ENCODE data around the gene CELF2.
"Not testable (repeated sequence)": the region's sequence is repeated elsewhere in the genome, so short reads cannot be mapped to it uniquely, and the experiment has no call there.

The CELF2 gene

GRCh38 chr10:11098666-11099065 lies 81.0 kb downstream of the CELF2 start:
- no peak for DNase-seq

DNA sequence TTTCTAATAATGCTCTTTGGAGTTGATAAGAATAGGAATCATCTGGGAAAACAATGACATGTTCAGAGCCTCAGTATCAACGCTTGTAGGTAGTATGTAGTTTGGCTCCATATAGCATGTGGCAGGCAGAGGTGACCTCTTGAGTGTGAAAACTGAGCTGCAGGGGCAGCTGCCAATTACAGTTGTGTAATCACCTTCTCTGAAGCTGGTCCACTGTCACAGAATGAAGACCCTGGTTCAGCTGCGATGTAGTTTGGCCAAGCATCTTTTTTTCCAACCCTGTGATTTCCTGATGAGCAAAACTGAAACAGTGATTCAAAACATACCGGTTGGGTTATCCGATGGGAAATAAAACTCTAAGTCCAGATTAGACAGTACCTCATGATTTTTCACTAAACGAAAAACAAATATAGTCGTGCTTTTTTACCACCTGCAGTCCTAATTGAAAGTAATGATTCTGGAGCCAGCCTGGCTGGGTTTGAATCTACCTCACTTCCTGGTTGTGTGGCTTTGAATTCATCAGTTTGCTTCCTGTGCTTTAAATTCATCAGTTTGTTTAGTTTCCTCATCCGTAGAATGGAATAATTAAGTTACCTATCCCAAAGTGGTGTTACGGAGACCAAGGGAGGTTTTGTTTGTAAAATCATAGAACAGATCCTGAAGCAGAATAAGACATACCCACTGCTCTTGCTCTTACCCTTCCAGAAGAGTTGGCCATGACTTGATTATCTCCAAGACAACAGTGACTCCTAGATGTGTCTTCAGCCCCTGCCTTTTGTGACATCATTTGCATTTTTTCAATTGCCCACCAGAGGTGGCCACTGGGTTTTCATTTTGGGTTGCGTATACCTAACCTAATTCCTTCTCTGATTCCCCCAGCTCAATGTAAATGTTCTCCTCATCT lies 87.4 kb downstream of the CELF2 start:
- peak; percentile 73 for DNase-seq

DNA sequence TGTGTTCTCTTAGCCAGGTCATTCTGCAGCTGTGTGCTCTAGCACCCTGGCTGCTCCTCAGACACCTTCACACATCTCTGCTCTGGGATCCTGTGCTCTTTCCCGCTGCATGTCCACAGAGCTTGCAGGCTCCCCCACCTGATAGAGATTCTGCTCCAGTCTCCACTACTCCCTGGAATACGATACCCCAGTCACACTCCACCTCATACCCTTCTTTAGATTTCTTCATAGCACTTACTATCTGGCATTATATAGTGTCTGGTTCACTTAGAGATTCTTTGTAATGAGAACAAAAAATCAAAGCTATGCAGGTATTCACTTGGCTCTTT lies 88.0 kb downstream of the CELF2 start:
- no peak for DNase-seq

DNA sequence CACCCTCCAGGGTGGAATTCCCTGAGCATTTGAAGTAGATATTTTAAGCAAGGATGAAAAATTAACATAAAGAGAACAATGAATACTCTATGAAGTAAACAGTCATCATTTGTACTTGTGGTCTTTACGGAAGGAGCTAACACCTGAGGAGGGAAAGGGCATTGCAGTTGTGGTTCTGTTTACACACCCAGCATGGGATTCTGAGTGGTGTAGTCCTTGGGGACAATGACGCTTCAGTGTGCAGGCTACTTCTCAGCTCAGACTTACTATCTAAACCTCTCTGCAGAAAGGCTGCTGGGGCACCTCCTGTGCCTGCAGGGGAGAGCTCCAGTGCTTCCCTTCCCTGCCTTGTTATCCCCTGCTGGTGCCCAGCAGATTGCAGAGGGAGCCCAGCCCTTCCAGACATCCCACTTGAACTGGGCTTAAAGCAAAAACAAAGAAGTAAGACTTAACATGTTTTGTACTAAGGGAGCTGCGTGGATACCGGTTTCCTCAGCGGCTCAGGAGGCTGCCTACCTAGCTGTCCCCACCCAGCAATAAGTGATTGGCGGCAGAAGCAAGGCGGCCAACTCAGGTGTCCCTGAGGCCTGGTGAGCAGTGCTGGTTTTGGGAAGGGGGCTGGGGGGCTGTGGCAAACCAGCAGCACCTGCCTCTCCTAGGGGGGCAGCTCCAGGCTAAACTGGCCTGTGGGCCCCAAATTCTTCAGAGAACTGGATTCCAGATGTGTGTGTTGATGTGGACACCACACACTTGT lies 89.1 kb downstream of the CELF2 start:
- DNase-seq, result no peak

DNA sequence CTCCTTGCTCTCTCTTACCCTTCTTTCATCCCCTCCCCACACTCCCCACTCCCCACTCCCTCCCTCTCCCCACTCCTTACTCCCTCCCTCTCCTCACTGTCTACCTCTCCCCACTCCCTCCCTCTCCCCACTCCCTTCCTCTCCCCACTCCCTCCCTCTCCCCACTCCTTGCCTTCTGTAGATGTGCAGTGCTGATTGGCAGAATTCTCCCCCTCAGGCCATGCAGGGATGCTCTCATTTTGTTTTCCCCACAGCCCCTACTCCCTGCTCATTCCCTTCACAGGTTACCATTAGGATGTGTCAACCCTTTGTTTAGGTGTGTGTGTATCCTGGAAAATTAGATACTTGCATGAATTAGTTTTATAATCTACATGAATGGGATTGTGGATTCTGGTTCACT lies 90.3 kb downstream of the CELF2 start:
- no peak for DNase-seq

DNA sequence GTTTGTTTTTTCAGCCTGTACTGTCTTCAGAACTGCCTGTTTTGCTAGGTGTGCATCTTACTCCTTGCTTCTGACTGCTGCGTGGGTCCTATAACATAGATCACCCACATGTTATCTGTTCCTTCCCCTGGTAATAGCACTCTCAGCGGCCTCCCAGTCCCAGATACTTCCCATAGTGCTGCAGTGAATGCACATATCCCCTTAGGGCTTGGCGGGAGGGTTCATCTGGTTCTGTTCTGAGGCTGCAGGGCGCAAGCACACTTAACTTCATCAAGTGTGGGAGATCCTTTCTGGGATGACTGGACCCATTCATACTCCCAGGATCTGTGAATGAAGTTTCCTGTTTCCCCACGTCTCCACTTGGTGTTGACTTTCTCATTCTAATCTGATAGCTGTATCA lies 90.7 kb downstream of the CELF2 start:
- DNase-seq, result no peak

GRCh38 chr10:11109590-11109989 lies 91.9 kb downstream of the CELF2 start:
- DNase-seq, result no peak

DNA sequence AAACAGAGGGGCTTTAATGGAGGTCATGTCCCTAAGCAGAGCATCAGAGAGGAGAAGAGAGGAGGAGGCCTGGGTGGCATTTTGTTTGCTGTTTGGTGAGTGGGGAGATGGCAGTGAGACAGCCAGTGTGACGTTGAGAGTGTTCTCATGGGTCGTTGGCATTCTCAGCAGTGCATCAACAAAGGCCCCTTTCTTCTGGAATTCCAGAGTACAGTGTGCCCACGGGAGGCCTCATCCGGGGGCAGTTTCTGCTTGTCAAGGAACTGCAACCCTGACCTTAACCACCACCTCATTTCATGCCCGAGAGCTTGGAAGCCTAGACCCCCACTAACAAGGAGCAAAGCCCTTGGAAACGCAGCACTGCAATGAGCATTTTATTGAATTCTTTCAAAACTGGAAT lies 92.9 kb downstream of the CELF2 start:
- DNase-seq, result no peak

GRCh38 chr10:11111490-11111889 lies 93.8 kb downstream of the CELF2 start:
- no peak for DNase-seq

DNA sequence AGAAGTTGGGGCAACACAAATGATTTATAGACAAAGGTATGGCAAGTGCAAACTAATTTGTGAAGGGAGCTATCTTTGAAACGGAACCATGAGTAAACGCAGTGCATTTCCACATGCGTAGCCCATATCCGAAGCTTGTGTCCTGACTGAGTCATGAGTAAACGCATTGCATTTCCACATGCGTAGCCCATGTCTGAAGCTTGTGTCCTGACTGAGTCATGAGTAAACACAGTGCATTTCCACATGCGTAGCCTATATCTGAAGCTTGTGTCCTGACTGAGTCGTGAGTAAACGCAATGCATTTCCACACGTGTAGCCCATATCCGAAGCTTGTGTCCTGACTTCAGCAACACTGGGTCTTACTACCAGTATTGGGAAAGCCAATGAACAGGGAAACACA lies 95.0 kb downstream of the CELF2 start:
- DNase-seq, result no peak

DNA sequence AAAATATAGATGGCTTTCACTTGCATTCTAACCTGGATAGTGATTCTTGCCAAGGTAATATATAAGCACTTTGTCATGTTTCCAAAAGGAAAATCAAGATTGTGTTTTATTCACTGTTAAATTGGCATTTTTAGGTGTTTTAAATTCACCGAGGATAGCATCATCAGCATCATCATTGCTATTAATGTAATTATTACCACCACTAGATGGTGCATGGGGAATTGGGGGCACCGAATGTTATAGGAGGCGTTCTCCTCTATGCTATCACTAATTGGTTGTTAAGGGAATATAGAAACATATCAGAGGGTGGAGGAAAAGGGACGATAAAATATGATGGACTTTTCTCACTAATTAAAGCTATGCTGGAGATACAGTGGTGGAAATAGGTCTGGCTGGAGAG lies 95.5 kb downstream of the CELF2 start:
- no peak for DNase-seq

DNA sequence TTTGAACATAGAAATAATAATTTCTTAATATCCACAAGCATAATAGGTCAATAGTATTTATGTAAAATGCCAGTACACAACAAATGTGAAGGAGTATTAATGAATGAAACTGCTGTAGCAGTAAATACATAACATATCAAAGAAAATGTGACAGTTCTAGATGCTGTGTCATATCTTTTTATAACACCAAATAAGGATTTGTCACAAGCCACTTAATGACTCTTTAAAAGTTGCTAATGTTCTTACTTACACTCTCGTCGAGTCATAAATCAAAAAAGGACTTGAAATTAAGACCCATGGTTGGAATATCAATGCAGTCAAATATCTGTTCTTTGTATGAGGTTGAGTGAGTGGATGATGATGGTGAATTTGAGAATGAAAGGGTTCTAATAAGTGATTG lies 96.6 kb downstream of the CELF2 start:
- DNase-seq, result no peak

GRCh38 chr10:11115337-11115736 lies 97.7 kb downstream of the CELF2 start:
- DNase-seq, result peak; percentile 47

GRCh38 chr10:11116361-11116760 lies 98.7 kb downstream of the CELF2 start:
- peak; percentile 33 for DNase-seq

GRCh38 chr10:11116817-11117216 lies 99.1 kb downstream of the CELF2 start:
- DNase-seq, result no peak

DNA sequence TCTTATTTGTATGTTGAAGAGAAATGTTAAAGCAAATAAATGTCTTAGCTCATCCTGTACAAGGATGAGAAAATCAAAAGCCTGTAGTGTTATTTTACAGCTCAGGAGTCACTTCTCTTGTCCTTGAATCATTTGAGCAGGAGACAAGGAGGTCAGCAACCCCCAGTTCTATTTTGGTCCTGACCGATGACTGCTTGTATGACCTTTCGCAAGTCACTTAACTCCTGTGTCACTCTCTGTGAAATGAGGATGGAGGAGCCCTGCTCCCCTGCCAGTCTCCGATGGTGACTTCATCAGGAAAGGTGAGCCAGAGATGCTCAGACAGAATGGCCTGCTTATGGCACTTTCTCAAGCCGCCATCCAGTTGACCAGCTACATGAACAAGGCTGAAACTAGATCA lies 101.0 kb downstream of the CELF2 start:
- no peak for DNase-seq

DNA sequence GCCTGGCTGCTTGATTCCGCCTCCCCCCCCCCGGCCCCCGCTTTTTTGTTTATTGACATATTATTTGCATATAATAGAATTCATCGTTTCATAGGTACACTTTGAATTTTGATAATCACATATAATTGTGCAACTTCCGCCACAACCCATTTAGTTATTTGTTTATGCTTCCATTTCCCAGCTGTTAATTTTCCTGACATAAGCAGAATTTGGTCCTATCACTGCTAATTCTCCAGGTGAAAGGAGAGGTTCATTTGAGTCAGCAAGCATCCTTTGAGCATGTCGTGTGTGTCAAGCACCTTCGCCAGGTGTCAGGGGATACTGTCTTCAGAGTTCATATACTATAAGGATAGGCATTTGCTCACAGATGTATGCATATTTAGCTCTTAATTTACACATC lies 102.2 kb downstream of the CELF2 start:
- DNase-seq, result no peak

DNA sequence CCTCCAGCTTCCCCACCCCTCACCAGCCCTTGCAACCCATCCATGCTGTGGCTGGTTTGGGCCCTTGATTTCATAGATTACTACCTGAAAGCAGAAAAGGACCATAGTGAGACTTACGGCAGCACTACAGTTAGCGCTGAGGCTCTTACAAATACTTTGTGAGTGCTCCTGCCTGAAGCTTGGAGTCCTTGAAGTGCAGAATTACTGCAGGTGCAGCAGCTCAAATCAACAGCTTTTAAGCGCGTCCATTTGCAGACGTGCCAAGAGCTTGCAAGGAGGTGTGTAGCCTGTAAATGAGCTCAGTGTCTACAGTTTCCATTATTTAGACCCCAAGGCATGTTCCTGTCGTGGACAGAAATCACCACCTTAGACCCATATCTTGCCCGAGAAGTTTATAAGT lies 103.0 kb downstream of the CELF2 start:
- DNase-seq, result no peak

DNA sequence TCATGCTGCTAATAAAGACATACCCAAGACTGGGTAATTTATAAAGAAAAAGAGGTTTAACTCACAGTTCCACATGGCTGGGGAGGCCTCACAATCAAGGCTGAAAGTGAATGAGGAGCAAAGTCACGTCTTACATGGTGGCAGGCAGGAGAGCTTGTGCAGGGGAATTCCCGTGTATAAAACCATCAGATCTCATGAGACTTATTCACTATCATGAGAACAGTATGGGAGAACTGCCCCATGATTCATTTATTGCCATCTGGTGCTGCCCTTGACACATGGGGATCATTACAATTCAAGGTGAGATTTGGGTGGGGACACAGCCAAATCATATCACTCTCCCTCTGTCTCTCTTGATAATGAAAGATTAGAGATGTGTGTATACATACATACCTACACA lies 106.2 kb downstream of the CELF2 start:
- not testable (repeated sequence) for DNase-seq

GRCh38 chr10:11125004-11125403 lies 107.3 kb downstream of the CELF2 start:
- DNase-seq, result no peak

- not testable (repeated sequence) for DNase-seq
Measured at GRCh38 chr10:11127017-11127416, 109.3 kb downstream of the CELF2 start.

GRCh38 chr10:11131112-11131639 lies 113.5 kb downstream of the CELF2 start:
- DNase-seq, result no peak

DNA sequence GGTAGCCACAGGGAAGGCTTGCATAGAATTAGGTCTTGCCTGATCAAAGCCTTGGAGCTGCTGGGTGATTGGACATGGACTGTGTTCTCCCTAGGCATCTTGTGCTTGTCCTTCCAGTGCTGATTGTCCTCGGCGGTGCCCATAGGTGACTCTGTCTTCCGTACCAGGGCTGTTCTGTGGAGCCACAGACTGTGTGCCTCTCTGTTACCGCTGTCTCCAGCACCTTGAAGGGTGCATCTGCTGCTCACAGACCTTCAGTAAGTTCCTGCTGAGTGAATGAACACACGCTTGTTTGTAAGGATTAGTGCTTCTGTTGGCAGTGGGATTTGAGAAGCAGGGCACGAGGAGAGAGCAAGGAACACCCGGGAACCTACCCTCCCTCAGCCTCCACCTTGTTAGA lies 116.7 kb downstream of the CELF2 start:
- no peak for DNase-seq

DNA sequence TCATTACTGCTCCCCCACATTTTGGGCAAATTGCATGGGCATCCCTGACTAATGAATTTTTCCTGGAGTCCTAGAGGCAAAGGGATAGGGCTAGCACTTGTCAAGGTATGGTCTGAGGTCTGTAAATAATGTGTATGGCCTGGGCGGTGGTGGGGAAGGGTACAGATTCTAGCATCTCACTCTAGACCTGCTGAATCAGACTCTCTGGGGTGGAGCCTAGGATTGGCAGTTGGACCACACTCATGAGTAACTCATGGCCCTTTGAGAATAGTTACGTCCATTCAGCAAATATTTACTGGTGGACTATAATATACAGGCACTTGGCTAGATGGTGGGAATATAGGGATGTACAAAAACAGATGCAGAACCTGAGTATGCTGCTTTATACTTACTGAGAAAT lies 118.0 kb downstream of the CELF2 start:
- DNase-seq, result no peak
